ENCODE data around the gene YIPF1. TPM values are rescaled to one million over a fixed set of nuclear protein-coding genes. Genes with fewer than 3 reads are reported as not detected.

Gene YIPF1
- total RNA-seq, 2 donors from 2014 or later = 16.1 to 21.1 TPM

DNA sequence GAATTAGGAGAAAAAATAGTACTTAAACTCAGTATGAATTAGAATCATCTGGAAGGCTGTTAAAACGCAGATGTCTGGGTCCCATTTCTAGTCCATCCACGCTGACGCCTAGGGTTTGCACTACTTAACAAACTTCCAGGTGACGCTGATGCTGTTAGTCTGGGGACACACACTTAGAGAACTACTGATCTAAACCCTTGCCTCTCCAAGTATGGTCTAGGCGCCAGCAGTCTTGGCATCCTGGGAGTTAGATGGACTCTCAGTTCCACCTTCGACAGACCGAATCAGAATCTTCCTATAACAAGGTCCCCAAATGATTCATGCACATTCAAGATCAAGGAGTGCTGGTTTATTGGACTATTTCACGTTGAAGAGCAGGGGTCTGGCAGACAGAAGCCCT lies 15.9 kb upstream of the YIPF1 start:
- DNase-seq (no peak), ATAC-seq (no peak)
- no peaks in the 10 kb centered on the region for H3K9me3 ChIP-seq
- no peak for TF ChIP-seq POLR2A (IDR thresholded peaks at IDR 0.05)
- no peak for TF ChIP-seq CTCF (IDR thresholded peaks at IDR 0.05)
- H3K27me3 ChIP-seq = no peaks in the 10 kb centered on the region
- H3K27ac ChIP-seq = no peak overlapping the region
- WGBS, 2 donors = 86 to 89% methylated on average over 7 to 8 of the region's 8 CpGs
- no peak overlapping the region for H3K4me3 ChIP-seq
- intact Hi-C loops (cut with DNase I) = no loop called here
- H3K4me1 ChIP-seq = peaks cover 8% of the 10 kb centered on the region
- H3K36me3 ChIP-seq (replicated peaks in 1 of 2; ENCODE audit: insufficient read depth in 1 of 2, low read depth in 2 of 2) = no peaks in the 10 kb centered on the region

- ATAC-seq (no peak), DNase-seq (no peak)
- Histone ChIP-seq H3K36me3 (replicated peaks in 1 of 2; ENCODE audit: insufficient read depth in 1 of 2, low read depth in 2 of 2) (no peaks in the 10 kb centered on the region), H3K4me1 (peaks cover 13% of the 10 kb centered on the region), H3K4me3 (no peak overlapping the region), H3K9me3 (no peaks in the 10 kb centered on the region), H3K27ac (no peak overlapping the region), H3K27me3 (no peaks in the 10 kb centered on the region)
- intact Hi-C loops (cut with DNase I) = no loop called here
- 76 to 84% methylated on average over 7 of the region's 7 CpGs for WGBS, 2 donors
- TF ChIP-seq POLR2A (IDR thresholded peaks at IDR 0.05) = no peak
These were observed 12.9 kb upstream of the YIPF1 start for GRCh38 chr1:53902235-53903138.

GRCh38 chr1:53899708-53900107 lies 10.1 kb upstream of the YIPF1 start:
- no peaks in the 10 kb centered on the region for H3K36me3 ChIP-seq (replicated peaks in 1 of 2; ENCODE audit: insufficient read depth in 1 of 2, low read depth in 2 of 2)
- H3K4me1 ChIP-seq = peaks cover 13% of the 10 kb centered on the region
- intact Hi-C loops (cut with DNase I) = no loop called here
- 87 to 100% methylated on average over 3 of the region's 3 CpGs for WGBS, 2 donors
- no peaks in the 10 kb centered on the region for H3K9me3 ChIP-seq
- no peak for DNase-seq
- TF ChIP-seq CTCF (IDR thresholded peaks at IDR 0.05) = no peak
- no peak for TF ChIP-seq POLR2A (IDR thresholded peaks at IDR 0.05)
- no peaks in the 10 kb centered on the region for H3K27me3 ChIP-seq
- H3K27ac ChIP-seq = no peak overlapping the region
- ATAC-seq = no peak
- H3K4me3 ChIP-seq = no peak overlapping the region

- Histone ChIP-seq H3K4me1 (peaks cover 13% of the 10 kb centered on the region), H3K9me3 (no peaks in the 10 kb centered on the region), H3K27ac (no peak overlapping the region), H3K4me3 (no peak overlapping the region), H3K36me3 (replicated peaks in 1 of 2; ENCODE audit: insufficient read depth in 1 of 2, low read depth in 2 of 2) (no peaks in the 10 kb centered on the region), H3K27me3 (no peaks in the 10 kb centered on the region)
- DNase-seq (peak; percentile 31 to 68 (median 44)), ATAC-seq (peak; percentile 27)
- intact Hi-C loops (cut with DNase I) = no loop called here
- WGBS, 2 donors = 0 to 6% methylated on average over 2 of the region's 2 CpGs
- TF ChIP-seq CTCF (IDR thresholded peaks at IDR 0.05) (no peak), POLR2A (IDR thresholded peaks at IDR 0.05) (no peak)
These were observed 9.6 kb upstream of the YIPF1 start for GRCh38 chr1:53899206-53899628.

GRCh38 chr1:53896635-53897229 lies 7.1 kb upstream of the YIPF1 start:
- Histone ChIP-seq H3K36me3 (replicated peaks in 1 of 2; ENCODE audit: insufficient read depth in 1 of 2, low read depth in 2 of 2) (no peaks in the 10 kb centered on the region), H3K27me3 (no peaks in the 10 kb centered on the region), H3K4me3 (no peak overlapping the region), H3K27ac (no peak overlapping the region), H3K4me1 (peaks cover 13% of the 10 kb centered on the region), H3K9me3 (no peaks in the 10 kb centered on the region)
- no peak for TF ChIP-seq CTCF (IDR thresholded peaks at IDR 0.05)
- TF ChIP-seq POLR2A (IDR thresholded peaks at IDR 0.05) = no peak
- ATAC-seq (no peak), DNase-seq (no peak)
- intact Hi-C loops (cut with DNase I) = no loop called here
- 78 to 80% methylated on average over 2 of the region's 2 CpGs for WGBS, 2 donors
